HG03045 (cell line): Measurements from ENCODE around the gene TBC1D16.

ENCODE experiments used
- ATAC-seq: cut with Tn5 transposase; IDR thresholded peaks from one replicate; pipeline ENCODE4 v1.9.1; 2021; ENCODE audit warnings: mild to moderate bottlenecking, moderate library complexity; ENCODE audit not compliant: unreplicated experiment

TBC1D16 gene, protein sequence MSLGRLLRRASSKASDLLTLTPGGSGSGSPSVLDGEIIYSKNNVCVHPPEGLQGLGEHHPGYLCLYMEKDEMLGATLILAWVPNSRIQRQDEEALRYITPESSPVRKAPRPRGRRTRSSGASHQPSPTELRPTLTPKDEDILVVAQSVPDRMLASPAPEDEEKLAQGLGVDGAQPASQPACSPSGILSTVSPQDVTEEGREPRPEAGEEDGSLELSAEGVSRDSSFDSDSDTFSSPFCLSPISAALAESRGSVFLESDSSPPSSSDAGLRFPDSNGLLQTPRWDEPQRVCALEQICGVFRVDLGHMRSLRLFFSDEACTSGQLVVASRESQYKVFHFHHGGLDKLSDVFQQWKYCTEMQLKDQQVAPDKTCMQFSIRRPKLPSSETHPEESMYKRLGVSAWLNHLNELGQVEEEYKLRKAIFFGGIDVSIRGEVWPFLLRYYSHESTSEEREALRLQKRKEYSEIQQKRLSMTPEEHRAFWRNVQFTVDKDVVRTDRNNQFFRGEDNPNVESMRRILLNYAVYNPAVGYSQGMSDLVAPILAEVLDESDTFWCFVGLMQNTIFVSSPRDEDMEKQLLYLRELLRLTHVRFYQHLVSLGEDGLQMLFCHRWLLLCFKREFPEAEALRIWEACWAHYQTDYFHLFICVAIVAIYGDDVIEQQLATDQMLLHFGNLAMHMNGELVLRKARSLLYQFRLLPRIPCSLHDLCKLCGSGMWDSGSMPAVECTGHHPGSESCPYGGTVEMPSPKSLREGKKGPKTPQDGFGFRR

DNA sequence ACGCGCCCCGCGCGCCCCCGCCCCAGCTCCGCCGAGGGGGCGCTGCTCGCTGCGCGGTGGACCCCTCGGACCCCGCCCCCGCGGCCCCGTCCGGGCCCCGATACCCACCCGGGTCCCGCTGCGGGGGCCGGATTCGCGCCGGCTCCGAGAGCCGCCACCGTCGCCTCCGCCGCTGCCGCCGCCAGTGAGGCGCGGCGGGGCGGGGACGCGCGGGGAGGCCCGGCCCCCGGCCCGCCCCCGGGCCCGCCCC lies at the start of gene TBC1D16:
TBC1D16 (minus strand) TSS at position 186 of the 250 bp plus-strand sequence. CDS start 22,325 bp downstream, outside the sequence.
- ATAC-seq: no peak

DNA sequence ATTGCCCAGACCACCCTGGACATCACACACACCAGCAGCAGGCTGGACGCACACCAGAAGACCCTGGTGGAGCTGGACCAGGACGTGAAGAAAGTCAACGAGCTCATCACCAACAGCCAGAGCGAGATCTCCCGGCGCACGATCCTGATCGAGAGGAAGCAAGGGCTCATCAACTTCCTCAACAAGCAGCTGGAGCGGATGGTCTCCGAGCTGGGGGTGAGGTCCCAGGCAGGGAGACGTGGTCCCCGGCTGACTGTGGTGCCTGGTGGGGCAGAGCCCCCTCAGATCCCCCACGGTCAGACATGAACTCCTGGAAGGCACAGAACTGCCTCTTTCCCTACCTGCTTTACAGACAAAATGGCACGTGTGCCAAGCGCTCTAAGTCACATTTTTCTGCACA lies 49.1 kb upstream of the TBC1D16 start:
- no peak for ATAC-seq

DNA sequence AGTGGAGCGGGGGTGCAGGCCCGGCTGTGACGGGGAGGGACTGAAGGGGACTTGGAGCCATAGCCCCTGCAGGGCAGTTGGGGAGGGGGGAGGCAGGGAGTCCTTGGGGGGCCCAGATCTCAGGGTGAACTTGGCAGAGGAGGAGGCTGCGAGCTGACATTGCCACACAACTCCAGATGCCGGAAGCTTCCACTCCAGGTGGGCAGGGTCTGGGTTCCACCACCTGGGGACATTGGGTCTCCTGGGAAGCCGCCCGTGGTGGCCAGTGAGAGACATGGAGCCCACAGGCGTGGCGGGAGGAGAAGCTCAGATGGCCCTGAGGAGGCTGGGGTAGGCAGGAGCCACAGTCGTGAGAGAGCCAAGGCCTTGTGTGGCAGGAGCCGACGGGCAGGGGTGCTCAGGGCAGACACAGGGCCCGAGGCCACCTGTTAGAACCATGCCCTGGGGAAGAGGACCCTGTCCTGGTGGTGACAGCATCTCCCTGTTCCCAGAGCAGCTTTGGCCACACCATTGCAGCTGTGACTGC lies 47.5 kb upstream of the TBC1D16 start:
- no peak for ATAC-seq

DNA sequence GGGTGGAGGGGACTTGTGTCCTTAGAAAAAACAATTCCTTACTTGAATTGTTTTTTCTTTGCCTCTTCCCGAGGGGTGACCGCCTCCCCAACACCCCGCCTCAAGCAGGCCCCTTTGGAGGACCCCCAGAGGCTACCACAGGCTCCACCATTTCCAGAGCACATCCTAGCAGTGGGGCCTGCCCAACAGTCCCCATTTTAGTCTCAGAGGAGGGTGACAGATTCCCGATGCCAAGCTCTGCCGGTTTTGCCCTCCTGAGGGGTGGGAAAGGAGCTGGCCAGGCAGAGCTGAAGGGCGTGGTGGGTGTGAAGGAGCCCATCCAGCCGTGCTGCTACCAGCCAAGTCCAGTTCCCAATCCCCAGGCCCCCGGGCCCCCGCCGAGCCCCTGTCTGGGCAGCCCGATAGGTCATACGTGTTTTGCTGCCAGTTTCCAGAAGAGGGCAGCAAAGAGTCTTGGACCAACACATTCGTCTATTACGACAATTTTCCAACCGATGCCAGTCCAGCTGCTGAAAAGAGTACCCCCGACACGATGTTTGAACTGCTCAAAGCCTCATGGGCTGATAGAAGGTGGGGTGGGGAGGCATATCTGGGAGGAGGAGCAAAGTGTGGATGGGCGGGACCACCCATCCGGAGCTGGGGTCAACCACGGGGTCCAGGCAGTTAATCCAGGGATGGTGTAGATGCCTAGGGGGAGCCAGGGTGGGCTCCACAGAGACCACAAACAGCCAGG lies 46.9 kb upstream of the TBC1D16 start:
- no peak for ATAC-seq

DNA sequence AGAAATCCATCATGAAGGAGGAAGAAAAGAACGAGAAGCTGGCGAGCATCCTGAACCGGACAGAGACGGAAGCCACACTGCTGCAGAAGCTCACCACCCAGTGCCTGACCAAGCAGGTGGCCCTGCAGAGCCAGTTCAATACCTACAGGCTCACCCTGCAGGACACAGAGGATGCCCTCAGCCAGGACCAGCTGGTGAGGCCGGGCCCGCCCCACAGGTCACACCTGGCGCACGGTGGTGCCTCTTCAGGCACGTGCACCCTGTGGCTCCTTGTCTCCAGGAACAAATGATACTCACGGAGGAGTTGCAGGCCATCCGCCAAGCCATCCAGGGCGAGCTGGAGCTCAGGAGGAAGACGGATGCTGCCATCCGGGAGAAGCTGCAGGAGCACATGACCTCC lies 45.9 kb upstream of the TBC1D16 start:
- ATAC-seq: no peak

DNA sequence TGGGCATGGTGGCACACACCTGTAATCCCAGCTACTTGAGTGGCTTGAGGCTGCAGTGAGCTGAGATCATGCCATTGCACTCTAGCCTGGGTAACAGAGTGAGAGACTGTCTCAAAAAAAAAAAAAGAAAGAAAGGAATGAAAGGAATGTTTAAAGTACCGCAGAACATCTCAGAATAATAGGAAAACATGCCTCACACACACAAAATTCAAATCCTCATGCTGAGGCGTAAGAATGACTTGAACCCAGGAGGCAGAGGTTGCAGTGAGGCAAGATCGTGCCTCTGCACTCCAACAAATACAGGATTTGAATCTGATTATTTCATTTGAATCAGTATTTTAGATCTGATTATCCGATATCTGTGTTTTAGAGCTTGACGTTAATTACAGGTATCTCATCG lies 44.4 kb upstream of the TBC1D16 start:
- no peak for ATAC-seq

DNA sequence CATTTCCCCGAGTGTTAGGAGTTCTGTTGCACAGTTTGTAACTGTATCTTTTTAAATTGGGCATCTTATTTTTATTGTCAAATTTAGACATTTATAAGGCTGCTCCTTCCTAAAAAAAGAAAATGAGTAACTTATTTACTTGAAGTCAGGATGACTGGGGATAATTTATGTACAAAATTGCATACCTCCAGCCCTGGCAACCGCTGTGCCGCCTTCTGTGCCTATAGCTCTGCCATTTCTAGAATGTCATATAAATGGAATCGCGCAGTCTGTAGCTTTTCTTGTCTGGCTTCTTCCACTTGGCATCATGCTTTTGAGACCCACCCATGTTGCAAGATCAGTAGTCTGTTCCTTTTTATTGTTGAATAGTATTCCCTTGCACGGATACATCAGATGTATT lies 36.7 kb upstream of the TBC1D16 start:
- no peak for ATAC-seq

DNA sequence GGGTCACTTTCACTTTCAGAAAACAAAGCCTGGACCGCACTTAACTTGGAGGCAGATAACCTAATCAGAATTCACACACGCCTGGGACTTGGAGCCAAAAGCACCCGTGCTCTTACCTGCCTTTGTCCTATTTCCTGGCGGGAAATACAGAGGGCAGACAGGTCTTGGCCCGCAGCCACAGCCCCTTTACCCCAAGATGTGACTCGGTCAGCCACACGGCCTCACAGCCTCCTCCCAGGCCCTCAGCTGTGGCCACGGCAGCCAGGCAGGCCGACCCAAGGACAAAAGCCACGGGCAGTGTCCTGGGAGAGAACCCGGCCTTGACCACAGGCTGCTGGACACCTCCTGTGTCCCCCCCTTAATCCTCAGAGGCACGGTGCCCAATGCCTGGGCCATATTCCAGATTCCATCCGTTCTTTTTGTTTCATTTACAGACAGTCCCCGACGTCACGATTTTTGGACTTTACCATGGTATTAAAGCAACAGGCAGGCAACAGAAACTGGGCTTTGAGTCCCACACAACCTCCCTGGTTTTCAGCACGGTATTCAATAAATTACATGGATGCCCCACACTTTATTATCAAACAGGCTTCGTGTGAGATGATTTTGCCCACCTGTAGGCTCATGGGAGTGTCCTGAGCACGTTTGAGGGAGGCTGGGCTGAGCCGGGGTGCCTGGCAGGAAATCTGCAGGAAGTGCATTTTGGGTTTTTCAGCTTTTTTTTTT lies 35.6 kb upstream of the TBC1D16 start:
- ATAC-seq: no peak

DNA sequence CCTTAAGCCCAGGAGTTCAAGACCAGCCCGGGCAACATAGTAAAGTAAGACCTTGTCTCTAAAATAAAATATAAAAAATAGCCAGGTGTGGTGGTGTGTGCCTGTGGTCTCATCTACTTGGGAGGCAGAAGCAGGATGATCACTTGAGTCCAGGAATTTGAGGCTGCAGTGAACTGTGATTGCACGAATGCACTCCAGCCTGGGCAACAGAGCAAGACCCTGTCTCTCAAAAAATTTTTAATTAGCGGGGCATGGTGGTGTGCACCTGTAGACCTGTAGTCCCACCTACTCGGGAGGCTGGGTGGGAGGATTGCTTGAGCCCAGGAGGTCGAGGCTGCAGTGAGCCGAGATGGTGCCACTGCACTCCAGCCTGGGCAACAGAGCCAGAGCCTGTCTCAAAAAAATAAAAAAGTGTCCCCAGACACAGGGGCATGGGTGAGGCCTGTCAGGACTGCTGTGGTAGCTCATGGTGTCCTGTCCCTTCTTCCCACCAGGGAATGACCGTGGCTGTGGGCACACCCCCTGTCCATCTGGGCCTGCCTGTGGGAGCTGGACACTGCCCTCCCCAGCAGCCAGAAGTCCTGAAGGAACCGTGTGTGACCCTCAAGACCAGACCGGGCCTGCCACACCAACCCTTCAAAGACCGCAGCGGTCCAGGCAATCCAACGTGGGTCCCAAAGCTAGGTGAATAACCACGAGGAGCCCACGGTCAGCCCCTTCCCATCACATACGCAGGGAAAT lies 34.9 kb upstream of the TBC1D16 start:
- ATAC-seq: no peak

DNA sequence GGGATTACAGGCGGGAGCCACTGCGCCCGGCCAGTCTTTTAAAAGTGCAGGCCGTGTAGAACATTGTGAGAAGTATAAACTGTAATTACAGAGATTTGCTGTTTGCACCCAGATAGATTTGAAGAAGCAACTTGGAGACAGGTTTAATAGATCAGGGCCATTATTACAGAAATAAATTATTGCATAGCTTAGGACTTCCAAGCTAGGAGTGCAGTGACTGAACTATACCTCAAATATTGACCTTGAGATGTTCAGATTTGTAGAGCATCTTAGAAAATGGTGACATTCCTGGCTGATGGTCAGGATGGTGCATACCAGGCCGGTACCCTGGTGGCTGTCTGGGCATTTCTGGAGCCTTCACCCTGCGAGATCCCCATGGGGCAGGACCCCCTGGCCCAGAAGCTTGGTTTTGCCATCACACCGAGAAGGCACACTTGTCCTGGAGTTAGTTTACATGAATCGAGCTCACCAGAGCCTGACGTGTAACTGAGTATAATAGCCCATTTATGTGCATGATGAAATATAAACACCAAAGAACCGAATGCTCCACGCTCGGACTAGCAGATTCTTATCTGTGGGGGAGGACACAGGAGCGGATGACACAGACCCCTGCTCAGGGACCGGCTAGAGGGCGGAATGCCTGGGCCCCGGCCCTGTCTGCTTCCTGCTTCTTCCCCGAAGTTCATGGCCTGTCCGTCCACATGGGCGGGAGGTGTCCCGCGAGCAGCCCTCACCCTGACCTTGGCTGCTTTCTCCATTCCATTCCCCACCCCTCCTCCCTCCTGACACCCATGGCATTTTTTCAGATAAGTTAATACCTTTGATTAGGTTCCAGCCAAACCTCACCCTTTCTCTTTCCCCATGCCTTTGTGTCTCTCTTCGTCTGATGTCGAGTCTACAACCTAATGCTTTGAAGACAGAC lies 32.9 kb upstream of the TBC1D16 start:
- ATAC-seq: no peak

DNA sequence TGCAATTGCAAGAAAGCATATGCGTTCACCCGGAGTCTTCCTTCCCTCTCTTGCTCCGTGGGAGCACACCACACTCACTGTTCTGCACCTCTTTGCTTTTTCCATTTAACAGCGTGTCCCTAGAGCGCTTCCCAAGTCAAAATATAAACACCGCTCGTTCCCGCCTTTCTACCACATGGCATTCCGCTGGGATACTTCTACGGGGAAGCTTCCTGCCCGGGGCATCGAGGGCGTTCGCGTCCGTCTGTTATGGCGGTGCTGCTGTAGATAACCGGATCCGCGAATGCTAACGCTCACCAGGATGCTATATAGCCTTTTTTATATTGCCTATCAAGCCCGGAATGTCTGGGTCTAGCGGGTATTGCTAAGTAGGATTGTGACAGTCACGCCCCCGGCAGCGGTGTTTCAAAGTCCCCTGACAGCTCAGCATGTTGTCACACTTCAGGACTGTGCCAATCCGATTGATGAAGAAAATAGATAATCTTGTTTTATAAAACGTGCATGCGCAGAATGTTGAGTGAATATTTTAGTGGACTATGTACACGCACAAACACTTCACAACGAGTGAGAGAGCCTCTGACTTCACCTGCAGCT lies 31.8 kb upstream of the TBC1D16 start:
- ATAC-seq: no peak

DNA sequence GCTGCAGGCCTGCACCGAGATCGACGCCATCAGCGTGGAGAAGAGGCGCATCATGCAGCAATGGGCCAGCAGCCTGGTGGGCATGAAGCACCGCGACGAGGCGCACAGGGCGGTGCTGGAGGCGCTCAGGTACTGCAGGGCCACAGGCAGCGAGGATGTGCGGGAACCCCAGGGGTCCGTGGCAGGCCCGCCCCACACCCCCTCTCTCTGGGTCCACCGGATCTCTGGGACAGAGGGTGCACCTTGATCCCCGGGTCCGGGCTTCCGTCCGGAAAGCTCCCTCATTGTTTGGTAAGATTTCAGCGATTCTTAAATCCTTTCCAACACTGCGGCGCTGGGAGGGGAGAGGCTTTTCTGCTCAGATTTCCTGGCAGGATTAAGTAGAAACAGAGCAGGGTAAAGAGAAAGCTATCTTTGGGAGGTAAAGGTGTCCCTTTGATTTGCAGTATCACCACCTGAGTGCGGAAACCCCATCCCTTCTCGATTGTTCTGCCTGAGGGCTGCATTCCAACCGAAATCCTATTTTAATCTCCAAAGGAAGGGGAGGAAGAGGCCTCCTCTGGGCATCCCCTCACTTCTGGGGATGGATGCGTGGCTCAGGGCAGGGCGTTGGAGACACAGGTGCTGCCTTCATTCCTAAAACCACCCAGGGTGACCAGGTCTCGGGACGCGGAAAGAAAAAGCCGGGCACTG lies 30.0 kb upstream of the TBC1D16 start:
- ATAC-seq: no peak

DNA sequence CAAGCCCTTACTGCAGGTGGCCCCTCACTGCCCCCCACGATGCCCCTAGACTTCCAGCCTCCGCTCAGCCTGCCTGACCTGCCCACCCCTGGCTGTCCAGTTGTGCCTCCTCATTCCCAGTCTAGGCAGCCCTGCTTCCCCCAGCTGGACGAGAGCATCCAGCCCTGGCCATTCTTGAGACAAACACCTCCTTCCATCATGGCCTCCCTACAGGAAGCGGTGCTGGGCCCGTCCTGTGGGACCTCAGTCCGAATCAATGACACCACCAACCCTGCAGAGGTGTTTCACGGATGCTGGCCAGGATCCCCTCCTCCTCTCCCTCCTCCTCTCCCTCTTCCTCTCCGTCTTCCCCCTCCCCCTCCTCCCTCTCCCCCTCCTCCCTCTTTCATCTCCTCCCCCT lies 29.0 kb upstream of the TBC1D16 start:
- ATAC-seq: no peak

DNA sequence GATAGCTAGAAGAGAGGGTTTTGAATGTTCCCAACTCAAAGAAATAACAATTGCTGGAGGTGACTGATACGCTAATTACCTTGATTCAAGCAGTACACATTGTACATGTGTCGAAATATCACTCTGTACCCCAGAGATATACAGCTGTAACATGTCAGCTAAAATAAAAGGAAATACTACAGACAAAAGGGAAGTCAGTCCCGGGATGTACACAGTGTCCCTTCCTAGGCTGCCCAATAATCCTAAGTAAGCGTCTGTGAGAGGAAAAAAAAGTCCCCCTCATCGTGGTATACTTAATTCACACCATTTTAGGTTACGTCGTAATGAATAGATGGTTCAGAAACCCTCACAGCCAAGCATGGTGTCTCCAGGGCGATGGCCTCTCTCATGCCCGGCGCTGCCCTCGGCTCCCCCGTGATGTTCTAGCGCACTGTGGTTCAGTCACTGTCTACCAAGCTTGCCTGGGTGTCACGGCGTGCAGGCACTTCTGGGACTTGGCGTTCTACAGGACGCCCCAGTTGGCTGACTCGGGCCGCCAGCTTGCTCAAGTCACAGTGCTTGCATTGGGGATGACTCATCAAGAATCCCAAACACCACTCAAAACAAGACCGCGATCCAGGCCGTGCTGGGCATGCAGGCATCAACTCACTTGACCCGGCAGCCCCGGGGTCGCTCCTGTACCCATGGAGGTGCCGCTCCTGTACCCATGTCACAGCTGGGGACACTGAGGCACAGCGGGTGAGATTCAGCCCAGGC lies 28.3 kb upstream of the TBC1D16 start:
- ATAC-seq: no peak

DNA sequence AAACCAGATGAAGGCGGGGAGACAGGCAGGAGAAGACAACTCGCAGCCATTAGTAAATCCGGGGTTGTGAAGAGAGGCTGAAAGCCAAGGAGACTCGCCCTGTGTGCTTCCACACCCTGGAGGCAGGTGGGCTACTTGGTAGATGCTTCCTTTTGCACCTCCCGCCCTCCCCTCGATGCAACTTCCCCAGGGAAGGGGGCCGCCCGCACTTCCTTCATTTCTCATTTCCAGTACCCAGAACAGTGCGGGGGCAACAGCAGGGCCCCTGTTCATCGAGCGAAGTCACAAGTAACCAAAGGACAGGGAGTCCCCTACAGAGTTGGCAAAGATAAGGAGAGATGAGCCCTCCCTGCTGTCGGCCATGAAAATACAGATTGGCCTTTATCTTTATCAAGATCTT lies 25.7 kb upstream of the TBC1D16 start:
- ATAC-seq: no peak

DNA sequence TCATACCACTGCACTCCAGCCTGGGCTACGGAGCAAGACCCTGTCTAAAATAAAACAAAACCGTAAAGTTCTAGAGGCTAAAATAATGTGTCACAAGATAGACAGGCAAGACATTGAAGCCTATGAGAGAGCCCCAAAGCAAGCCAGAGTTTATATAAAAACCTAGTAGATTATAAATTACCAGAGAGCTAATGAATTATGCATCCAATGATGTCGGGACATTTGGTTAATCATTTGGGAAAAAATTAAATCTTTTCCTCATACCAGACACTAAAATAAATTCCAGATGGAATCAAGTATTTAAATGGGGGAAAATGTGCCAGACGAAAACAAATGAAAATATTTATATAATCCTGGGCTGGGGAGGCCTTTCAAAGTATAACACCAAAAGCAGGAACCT lies 25.0 kb upstream of the TBC1D16 start:
- ATAC-seq: no peak

DNA sequence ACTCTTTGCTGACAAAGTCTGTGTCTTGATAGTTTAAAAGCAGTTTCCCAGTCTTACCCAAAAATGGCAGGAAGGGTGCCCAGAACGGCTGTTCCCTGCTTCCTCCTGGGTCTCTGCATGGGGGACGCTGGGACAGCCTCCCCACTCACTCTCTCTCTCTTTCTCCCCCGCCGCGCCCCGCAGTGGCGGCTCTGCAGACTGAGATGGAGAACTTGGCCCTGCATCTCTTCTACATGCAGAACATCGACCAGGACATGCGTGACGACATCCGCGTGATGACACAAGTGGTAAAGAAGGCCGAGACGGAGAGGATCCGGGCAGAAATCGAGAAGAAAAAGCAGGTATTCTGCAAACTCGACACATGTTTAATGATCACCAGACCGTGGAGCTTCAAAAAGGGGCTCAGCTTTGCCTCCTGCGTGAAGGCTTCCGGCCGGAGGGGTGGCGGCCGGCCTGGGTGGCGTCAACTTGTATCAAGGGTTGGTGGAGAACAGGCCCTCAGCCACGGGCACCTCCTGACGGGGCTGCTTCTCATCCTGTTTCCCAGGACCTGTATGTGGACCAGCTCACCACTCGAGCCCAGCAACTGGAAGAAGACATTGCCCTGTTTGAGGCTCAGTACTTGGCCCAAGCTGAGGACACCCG lies 22.8 kb upstream of the TBC1D16 start:
- ATAC-seq: no peak
